SIG-M5 treated with dmso at 0.1 percent for 504 hours (cell line): ENCODE data around the gene SH3PXD2B.
A peak's percentile ranks its signal among the peaks of the same experiment; 100 is the strongest.
"Not testable (repeated sequence)": the region's sequence is repeated elsewhere in the genome, so short reads cannot be mapped to it uniquely, and the experiment has no call there.

Experiments used
- DNase-seq: peaks from one replicate; lab custom pipeline; 2025; ENCODE audit not compliant: unreplicated experiment; lab: John Stamatoyannopoulos, UW

The SH3PXD2B gene

DNA sequence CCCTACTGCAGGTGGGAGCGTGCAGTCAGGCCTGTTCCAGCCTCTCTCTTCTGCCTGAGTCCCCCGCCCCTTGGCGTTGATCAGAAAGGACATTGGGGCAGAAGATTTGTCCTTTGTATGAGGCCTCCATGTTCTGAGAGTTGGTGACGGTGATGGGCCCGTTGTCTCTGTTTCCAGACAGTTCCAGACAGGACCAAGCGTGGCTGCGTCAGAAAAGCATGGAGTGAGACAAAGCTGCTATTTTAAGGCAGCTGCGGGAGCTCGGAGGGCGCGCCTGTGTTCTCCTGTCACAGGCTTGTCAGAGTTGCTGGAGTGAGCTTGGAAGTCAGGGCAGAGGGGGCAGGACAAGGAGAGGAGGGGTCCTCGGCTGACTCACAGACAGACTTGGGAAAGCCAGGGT, 32.1 kb upstream of the SH3PXD2B start:
- DNase-seq, result no peak

- DNase-seq, result no peak
These were observed 31.3 kb upstream of the SH3PXD2B start for GRCh38 chr5:172485511-172486202.

- DNase-seq, result no peak
These were observed 30.3 kb upstream of the SH3PXD2B start for GRCh38 chr5:172484664-172485063.

DNA sequence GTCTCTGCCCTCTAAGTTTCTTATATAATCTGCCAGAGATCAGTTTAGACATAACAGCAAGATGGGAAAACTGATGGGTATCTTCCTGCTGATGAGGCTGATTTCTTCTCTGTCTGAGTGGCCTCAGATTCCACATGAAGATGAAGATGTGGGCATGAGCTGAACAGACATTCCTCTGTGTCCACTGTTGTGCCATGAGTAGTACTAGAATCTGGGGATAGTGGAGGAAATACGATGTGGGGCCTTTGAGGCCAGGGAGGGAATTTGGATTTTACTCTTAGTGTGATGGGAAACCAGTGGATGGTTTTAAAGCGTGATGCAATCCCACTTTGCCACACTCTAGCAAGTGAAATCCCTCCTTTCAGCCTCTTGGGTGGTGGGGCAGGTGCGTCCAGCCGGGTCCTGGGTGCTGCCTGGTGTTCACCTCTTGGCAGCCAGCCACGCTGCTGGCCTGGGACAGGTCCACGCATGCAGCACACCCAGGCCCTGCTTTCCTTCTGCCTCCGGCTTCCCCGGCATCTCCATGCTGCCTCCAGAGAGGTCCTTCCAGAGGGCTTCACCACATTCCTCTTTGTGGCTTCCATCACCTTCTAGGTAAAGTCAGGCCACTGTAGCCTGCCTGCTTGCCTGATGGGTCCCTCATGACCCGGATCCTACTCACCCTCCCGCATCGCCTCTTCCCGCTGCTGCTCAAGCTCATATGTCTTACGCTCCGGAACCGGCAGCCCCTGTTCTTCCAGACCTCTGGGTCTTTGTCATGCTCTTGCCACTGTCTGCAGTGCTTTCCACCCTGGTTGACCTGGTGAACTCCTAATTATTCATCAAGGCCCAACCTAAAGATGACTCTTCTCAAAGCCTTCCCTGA, 28.1 kb upstream of the SH3PXD2B start:
- DNase-seq, result no peak

DNA sequence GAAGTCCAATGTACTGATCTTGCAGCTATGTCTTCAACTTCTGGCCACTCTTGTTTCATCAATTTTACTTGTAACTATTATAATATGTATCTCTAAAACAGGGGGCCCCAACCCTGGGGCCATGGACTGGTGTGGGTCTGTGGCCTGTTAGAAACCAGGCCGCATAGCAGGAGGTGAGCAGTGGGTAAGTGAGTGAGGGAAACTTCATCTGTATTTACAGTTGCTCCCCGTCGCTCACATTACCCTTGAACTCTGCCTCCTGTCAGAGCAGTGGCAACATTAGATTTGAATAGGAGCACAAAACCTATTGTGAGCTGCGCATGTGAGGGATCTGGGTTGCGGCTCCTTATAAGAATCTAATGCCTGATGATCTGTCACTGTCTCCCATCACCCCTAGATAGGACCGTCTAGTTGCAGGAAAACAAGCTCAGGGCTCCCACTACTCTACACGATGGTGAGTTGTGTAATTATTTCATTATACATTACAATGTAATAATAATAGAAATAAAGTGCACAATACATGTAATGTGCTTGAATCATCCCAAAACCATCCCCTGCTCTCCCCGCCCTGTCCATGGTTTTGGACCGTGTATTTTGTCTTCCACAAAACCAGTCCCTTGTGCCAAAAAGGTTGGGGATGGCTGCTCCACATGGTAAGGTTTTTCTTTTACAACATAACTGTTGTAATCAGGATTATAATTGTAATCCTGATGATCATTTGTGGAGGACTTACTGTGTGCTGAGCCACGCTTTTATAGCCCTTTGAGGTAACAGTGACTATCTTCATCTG, 26.9 kb upstream of the SH3PXD2B start:
- DNase-seq, result no peak

DNA sequence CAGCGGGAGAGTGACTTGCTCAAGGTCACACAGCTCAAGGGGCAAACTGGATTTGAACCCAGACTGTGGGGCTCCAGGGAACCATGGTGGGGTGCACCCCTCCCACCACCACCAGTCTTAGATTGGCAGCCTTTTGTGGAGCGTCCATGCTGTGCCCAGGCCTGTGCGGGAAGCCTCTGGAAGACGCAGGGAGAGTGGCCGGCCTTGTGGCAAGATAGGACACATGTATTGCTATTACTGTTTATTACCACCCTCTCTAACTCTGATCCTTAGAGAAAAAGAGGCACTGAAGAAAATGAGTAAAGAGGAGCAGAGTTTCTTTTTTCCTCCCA, 25.4 kb upstream of the SH3PXD2B start:
- DNase-seq, result no peak

DNA sequence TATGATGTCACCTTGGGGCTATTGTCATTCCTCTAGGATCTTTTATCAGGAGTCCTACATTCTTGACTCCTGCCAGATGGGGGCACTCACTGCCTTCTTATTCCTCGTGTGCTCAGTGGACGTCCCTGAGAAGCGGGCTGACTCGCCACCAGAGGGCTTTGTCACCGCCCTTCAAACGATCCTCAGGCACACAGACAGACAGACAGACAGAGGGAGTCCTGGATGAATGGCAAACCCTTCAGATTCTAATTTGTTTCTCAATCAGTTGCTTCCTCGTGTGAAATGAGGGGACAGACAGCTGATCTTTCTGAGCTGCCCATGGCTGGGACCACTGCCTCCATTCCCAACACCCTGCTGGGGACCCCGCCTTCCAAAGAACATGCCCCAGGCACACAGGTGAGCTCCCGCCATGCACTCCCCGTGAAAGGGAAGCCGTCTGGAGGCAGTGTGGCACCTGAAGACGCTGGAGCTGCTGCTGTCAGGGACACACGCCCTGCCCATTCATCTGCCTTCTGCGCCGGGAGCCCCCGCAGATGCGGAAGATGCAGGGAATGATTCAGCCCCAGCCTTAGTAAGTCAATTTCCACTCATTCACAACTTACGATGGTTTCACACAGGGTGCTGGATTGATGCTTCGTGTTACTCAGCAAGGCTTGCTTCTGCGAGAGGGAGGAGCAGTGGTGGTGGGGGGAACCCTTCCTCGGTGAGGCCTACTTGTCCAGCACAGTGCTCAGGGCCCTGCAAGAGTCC, 24.9 kb upstream of the SH3PXD2B start:
- DNase-seq, result peak; percentile 89

- not testable (repeated sequence) for DNase-seq
These were observed 24.3 kb upstream of the SH3PXD2B start for GRCh38 chr5:172478695-172479033.

DNA sequence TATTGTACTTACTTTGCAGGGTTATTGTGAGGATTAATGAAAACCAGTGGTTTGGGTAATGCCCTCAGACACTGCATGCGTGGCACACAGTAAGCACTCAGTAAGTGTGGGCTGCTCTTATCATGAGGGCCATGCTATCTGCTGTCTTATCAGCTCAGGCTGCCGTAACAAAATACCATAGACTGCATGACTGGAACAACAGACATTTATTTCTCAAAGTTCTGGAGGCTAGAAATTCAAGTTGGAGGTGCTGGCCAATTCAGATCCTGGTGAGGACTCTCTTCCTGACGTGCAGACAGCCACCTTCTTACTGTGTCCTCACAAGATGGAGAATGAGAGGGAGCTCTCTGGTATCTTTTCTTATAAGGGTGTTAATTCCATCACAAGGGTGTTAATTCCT, 23.9 kb upstream of the SH3PXD2B start:
- no peak for DNase-seq

- DNase-seq, result no peak
These were observed 23.1 kb upstream of the SH3PXD2B start for GRCh38 chr5:172477466-172477865.

- DNase-seq, result no peak
These were observed 20.0 kb upstream of the SH3PXD2B start for GRCh38 chr5:172474293-172474692.

DNA sequence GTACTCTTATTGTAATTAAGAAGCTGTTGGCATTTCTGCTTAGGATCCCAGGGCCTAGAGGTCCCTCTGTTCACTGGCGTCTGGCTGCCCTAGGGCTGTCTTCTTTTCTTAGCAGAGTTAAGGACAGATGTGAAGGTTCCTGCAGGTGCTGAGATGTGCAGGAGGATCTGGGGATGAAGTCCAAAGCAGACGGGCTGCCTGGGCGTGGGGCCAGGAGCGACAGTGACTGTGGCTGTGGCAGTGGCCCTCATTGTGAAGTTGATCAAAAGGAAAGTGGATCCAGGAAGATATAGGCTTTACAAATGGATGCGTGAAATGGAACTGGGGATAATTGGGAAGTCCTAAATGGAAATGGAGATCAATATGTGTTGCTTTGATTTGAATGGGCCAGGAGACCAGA, 19.1 kb upstream of the SH3PXD2B start:
- no peak for DNase-seq

DNA sequence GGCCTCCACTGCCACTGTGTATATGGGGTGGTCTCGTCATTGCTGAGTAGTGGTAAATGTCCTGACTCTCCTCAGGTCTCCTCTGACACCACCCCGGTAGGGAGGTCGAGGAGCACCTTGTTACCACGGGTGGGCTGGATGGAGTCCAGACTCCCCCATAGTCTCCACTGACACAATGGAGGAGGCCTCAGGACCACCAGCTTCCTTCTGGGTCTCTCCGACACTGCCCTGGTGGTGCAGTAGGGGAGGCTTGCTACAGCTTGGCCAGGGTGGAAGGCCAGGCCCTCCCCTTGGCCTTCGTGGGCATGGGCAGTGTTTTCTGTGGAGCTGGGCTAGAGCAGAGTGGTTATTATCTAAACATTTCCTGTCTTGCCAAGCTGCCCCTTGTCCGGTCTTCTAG, 15.4 kb upstream of the SH3PXD2B start:
- no peak for DNase-seq

DNA sequence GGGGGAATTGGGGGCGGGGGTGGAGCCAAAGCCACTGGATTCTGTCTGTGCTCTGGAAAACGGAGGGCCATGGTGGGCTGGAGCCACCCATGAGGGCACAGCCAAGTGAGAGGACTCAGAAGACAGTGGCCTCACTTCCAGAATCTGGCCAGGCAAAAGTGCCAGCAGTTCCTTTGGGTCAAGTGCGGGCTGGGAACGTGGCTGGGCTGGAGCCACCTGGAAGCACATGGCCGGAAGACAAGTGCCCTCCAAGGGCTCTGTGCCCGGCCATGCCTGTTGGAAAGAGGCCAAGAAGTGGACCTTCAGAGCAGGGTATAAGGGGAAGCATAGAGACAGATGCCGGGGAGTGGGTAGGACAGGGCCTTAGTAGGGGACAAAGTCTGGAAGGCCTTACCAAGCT, 11.7 kb upstream of the SH3PXD2B start:
- DNase-seq, result no peak

- DNase-seq, result no peak
These were observed 8.7 kb upstream of the SH3PXD2B start for GRCh38 chr5:172463031-172463430.

DNA sequence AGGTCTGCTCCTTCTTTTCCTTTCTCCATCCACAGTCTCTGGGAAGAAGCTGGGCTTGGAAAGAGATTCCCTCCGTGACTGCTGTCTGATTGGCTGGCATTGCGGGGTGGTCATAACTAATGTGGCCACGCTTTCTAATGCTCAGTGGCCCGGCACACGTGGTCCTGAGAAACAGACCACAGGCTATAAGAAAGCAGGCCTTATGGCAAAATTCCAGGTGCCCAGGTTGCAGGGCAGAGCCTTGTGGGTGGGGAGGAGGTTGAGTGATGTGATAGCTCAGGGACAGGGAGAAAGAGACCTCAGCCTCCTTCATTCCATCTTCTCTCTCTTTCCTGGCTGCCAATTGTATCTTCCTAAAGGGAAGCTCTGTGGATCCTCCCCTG, 5.4 kb upstream of the SH3PXD2B start:
- no peak for DNase-seq

GRCh38 chr5:172458976-172459782, 4.9 kb upstream of the SH3PXD2B start:
- no peak for DNase-seq

- DNase-seq, result no peak
These were observed 1.9 kb upstream of the SH3PXD2B start for GRCh38 chr5:172456076-172456722.

GRCh38 chr5:172455511-172456061, 1.3 kb upstream of the SH3PXD2B start:
- DNase-seq, result no peak

DNA sequence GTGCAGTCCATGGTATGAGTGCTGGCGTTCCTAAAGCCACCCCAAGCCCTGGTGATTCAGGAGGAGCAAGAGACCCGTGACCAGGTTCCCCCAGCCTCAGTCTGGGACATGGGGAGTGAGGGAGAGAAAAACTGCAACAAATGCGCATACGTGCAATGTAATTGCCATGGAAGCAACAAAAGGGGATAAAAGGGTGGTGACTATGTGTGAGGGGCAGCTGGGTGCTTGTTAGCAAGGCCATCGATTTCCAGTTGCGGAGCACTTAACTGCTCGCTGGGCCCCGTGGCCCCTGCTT, 709 bp upstream of the SH3PXD2B start:
- DNase-seq, result no peak
